HG03442 (cell line): Measurements from ENCODE around the gene VSIG8.

Experiments
- ATAC-seq: cut with Tn5 transposase; IDR thresholded peaks from one replicate; pipeline ENCODE4 v1.9.1; 2021; ENCODE audit warnings: mild to moderate bottlenecking, moderate library complexity; ENCODE audit not compliant: unreplicated experiment

VSIG8 gene

DNA sequence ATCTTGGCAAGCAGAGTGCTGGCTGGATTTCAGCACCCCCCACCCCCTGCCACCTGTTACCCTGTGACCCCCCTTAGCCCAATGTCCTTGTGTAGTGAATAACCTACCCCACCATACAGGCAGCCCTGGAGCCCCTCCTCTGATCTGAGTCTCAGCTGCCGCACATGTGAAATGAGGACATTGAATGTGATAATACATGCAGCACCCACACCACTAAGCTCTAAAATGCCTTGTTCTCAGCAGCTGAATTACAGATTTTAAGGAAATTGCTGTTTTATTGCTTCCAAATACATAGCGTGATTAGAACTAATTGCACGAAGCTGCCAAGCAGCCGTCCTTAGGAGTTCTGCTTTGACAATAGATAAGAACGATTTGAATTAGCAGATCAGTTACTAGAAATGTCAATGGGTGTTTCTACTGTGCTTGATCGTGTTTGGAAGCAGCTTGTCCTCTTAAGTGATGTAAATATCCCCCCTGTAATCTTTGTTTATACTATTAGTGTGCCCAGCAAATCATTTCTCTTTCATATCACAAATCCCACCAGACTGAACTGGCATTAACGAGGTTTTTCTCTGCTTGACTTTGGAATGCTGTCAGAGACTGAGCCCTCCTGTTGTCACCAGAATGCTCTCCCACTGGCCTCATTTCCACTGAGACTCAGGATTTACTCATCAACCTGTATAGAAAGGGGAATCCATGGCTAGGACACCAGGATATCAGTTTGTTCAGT is 30.9 kb downstream of the VSIG8 start:
- ATAC-seq = no peak

DNA sequence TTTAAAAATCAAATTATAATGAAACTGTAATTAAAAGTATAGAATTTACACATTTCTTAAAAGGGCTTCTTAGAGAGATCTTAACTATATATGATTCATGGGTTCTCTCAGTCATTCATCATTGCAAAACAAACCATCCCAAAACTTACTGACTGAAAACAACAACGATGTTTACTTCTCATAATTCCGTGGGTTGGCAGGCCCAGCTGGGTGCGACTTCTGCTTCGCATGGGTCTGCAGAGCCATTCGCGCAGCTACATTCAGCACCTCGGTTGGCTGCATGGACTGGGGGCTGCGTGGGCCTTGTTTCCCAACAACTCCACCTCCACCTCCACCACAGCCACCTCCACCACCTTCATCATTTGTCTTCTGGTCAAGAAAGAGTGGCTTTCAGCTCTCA is 31.7 kb downstream of the VSIG8 start:
- no peak for ATAC-seq

DNA sequence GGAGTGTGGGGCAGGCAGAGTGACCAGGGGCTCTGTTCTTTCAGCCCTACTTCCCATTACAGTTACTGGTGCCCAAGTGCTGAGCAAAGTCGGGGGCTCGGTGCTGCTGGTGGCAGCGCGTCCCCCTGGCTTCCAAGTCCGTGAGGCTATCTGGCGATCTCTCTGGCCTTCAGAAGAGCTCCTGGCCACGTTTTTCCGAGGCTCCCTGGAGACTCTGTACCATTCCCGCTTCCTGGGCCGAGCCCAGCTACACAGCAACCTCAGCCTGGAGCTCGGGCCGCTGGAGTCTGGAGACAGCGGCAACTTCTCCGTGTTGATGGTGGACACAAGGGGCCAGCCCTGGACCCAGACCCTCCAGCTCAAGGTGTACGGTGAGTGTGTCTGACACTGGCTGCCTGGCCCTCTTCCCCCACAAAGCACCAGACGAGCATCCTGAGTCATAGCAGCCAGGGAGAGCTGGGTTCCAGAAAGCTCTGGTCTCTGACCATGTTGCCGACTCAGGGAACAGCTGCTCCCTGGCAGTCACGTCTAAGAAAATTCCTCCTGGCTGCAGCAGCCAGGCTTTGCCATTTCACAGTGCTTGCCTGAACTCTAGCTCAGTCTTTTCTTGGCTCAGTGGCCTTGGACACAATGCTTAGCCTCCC is 32.5 kb downstream of the VSIG8 start:
- no peak for ATAC-seq

DNA sequence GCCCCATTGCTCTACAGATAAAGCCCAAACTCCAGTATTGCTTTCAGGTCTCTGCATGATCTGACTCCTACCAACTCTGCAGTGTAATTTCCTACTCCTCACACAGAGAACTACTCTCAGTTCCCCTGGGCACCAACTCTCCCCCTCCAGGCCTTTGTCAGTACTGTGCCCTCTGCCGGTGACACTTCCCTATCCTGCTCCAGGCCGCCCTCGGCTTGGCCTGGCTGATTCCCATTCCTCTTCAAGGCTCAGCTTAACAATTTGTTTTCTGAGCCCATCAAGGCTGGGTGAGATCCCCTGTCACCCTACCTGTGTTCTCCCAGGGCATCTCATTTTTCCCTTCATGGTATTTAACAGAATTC is 33.2 kb downstream of the VSIG8 start:
- ATAC-seq = peak; percentile 73

DNA sequence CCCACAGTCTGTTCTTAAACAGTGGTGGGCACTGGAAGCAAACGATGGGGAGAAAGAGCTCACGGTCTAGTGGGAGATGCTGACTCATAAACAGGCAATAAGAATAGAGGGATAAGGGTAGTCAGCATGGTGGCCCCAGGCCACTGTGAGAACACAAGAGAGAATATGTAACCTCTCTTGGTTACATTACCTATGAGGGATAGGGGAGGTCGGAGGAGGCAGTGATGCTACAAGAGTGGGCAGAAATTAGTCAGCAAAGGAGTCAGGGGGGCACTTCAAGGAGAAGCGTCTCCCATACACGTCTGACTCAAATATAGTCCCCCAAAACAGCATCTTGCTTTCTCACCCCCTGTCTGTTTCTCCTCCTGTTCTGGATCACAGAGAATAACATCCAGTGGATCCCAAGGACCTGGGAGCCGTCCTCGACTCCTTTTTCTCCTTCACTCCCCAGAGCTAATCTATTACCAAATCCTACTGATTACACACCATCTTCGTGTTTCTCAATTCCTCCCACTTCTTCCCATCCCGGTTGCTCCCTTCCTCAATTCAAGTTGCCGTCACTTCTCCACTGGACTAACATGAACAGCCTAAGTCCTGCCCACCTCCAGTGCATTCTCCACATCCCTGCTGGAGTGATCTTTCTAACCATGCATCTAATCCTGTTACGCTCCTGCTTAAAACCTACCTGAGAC is 33.7 kb downstream of the VSIG8 start:
- no peak for ATAC-seq

DNA sequence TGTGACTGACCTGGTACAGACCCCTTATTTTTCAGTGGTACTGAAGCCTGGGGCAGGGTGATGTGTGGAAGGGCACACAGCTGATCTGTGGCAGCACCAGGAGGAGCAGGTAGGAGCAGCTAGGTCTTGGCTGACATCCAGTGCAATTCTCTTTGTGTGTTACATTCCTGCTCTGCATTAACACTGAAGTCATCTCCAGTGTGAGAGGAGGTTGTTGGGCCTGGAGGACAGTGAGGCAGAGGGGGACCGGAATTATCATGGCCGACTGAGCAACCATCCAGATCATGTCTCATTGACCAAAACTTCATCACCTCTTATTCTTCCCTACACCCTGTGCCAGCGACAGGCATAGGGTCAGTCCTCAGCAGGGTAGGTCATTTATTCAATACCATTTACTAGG is 34.3 kb downstream of the VSIG8 start:
- ATAC-seq = no peak

DNA sequence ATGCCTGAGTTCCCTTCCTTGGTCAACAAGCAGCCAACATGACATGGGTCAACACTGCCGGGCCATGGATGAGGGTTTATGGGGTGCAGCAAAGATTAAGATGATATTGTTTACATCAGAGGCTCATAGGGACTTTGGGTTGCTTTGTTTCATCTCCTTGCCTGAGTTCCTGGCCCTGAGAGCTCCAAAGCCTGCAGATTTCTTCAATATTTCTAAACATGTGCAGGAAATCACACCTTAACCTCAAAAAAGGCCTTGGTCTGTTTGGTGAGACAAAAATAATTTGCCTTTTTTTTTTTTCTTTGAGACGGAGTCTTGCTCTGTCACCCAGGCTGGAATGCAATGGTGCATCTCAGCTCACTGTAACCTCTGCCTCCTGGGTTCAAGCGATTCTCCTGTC is 34.9 kb downstream of the VSIG8 start:
- no peak for ATAC-seq

DNA sequence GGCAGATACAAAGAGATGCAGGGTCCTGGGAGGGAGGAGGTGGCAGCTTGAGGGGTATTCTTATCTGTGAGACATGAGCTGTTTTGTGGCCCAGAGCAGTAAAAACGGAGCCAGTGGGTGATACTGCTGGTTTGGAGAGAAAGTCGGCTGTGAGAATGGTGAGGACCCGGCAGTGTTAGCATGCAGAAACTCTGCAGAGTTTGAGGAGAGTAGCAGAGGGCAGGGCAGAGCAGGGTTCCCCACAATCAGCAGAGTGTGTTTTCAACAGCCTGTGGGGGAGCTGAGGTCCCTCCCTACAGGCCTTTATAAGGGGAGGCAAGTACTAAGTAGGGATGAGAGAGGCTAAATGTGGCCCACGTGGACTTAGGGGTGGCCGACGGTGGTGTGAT is 35.4 kb downstream of the VSIG8 start:
- ATAC-seq = no peak

DNA sequence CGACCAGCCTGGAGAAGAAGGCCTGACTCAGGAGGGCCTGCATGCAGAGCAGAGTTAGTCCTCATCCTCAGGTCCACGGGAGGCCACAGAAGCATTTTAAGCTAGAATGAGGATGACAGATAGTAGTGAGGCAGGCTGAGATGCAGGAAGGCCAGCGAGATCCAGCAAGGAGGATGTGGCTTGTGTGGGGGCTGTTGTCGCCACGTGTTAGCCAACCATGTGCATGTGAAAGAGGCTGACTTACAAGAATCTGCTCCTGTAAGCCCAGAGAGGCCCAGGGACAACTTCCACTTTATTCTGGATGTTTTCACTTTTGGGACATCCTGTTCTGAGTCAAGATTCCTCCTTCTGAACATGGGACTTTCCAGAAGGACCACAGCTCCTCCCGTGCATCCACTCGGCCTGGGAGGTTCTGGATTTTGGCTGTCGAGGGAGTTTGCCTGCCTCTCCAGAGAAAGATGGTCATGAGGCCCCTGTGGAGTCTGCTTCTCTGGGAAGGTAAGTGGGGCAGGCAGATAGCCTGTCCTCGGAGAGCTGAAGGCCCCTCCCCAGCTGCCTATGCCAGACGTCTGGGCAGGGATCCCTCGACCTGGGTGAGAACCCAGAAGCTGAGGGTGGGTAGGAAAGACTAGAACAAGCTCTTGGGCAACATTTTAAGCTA is 35.9 kb downstream of the VSIG8 start, which contains the start of gene SLAMF8:
SLAMF8 (plus strand) TSS at position 433 of the 661 bp plus-strand sequence; CDS start at position 459, 26 bp downstream.
- no peak for ATAC-seq

DNA sequence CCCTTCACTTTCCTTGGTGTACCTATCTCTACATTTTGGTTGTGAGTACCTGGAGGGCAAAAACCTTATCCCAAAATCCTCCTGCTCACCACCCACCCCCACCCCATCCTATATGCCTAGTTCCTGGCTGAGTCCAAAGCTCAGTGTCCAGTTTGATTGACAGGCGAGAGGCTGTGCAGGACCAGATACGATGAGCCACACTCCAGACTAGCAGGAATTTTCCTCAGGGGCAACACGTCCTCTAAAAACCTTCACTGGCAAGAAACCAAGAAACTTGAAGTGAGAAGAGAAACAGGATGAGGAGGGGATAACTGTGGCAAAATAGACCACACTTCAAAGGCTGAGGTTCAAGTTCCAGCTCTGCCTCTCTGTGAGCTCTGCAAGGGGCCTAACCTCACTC is 36.9 kb downstream of the VSIG8 start:
- no peak for ATAC-seq

DNA sequence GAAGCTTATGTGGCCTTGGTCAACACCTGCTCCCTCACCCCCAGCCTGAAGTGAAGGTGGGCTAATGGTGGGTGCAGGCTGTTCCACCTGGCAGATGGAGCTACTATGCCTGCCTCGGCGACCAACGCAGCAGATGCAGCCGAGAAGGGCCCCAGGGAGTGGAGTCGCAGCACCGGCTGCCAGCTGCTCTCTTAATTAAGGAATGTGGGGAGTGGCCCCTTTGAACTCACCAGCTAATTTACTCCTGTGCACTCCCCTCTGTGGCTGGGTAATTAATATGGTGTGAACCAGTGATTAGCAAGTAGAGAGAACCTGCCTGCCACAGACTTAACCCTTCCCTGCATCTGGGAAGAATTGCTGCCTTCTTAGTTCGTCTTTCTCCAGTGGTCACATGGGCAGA is 39.1 kb downstream of the VSIG8 start:
- no peak for ATAC-seq

DNA sequence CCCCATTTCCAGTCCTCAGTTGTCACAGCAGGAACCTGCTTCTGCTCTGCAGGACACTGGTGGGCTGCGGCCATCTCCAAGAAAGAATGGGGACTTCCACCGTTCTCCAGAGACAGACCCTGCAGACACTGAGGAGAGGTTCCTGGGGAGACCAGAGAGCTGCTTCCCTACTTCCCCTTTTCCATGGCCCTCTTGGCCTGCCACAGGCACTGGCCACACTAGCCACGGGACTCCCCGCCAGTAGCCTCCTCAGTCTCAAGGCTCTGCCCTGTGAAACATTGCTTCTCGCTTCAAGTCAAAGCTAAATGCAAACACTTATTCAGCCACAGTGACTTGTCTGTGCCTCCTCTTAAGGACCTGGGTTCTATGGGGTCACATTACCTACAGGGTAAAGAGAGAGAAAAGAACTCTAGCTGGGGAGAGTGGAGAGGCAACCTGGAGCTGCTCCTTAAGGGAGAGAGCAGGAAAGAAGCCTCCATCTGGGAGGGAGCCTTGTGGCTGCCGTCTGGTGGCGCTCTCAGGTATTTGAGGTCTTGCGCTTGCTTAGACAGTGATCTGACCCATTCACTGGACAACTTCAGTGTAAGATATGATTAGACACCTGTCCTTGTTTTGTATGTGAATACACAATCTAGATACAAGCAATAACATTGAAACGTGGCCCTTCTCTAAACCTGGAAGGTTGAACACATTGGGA is 41.1 kb downstream of the VSIG8 start:
- ATAC-seq = no peak

DNA sequence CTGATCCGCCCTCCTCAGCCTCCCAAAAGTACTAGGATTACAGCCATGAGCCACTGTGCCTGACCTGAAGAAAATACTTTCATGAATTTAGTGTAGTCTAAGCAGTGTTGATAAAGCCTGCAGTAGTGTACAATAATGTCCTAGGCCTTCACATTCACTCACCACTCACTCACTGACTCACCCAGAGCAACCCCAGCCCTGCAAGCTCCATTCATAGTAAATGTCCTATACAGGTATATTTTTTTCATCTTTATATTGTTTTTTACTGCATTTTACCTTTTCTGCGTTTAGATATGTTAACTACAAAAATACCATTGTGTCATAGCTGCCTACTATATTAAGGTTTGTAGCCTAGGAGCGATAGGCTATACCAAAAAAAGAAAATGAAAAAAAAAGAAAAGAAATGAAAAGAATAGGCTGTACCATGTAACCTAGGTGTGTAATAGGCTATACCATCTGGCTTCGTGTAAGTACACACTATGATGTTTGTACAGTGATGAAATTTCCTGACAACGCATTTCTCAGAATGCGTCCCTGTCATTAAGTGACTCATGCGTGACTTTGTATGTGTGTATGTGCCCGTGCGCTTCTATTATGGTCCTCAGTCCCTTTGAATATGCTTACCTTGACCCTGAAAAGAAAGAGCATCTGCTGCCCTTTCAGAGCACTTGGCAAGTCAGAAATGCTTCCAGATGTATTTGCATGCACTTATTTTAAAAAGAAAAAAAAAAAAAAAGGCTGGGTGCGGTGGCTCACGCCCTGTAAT is 45.0 kb downstream of the VSIG8 start:
- ATAC-seq = no peak

DNA sequence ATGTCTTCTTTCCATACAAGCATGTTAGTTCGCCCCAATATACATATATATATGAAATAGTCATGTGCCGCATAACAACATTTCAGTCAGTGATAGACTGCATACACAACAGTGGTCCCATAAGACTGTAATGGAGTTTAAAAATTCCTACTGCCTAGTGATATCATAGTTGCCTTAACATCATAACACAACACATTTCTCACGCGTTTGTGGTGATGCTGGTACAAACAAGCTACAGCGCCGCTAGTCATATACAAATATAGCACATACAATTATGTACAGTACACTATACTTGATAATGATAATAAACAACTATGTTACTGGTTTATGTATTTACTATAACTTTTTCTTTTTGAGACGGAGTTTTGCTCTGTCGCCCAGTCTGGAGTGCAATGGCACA is 46.5 kb downstream of the VSIG8 start:
- ATAC-seq = no peak

DNA sequence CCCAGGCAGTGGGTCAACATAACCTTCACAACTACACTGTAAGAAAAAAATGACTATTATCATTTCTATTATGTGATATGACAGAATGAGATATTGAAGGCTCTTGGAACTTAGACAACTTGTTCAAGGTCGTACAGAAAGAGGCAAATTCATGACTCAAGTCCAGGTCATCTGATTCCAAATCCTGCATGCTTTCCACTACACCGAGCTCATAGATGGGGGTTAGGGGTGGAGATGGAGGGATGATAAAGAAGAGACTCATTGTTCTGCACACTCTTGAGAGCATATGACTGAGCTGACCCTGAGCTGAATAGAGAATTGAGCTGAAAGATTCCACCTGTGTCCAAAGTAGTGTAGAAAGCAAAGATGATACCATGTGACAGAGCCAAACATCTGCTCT is 57.5 kb downstream of the VSIG8 start:
- no peak for ATAC-seq
